Activated T-cell treated with anti-CD3 and anti-CD28 coated beads for 24 hours (primary cell): ENCODE results near the gene OVCH2.

Experiments used
- DNase-seq: peaks from one replicate; pipeline ENCODE4 v3.0.0-alpha.2; 2020; ENCODE audit warnings: low read depth

Gene OVCH2

GRCh38 chr11:7639643-7640025 lies 66.6 kb downstream of the OVCH2 start:
- DNase-seq = no peak
